Activated CD4-positive, alpha-beta T cell treated with anti-CD3 and anti-CD28 coated beads, Interleukin-2, amount 50 U/mL, for 48 hours (primary cell): Measurements from ENCODE around the gene CSF1.

Experiments used
- DNase-seq, 2 experiments: peaks; one replicate each; pipeline ENCODE4 v3.0.0-alpha.2; 2020

CSF1 gene

GRCh38 chr1:109882288-109883245 lies 28.1 kb upstream of the CSF1 start:
- no peak for DNase-seq

GRCh38 chr1:109883248-109883955 lies 27.2 kb upstream of the CSF1 start:
- DNase-seq, result no peak

- no peak for DNase-seq
Observed at GRCh38 chr1:109884242-109884891, 26.3 kb upstream of the CSF1 start.

GRCh38 chr1:109885589-109885988 lies 25.1 kb upstream of the CSF1 start:
- no peak for DNase-seq

- DNase-seq, result no peak
Observed at GRCh38 chr1:109886827-109887226, 23.8 kb upstream of the CSF1 start.

- DNase-seq, result no peak
Observed at GRCh38 chr1:109887271-109887670, 23.4 kb upstream of the CSF1 start.

GRCh38 chr1:109887884-109888283 lies 22.8 kb upstream of the CSF1 start:
- no peak for DNase-seq

- DNase-seq, result no peak
Observed at GRCh38 chr1:109889094-109889493, 21.6 kb upstream of the CSF1 start.

- DNase-seq, result peak; percentile 73 to 76
Observed at GRCh38 chr1:109890115-109890953, 20.3 kb upstream of the CSF1 start.

GRCh38 chr1:109891930-109892329 lies 18.7 kb upstream of the CSF1 start:
- no peak for DNase-seq

GRCh38 chr1:109892561-109893368 lies 17.9 kb upstream of the CSF1 start:
- no peak for DNase-seq

- no peak for DNase-seq
Observed at GRCh38 chr1:109893532-109894171, 17.0 kb upstream of the CSF1 start.

- DNase-seq, result no peak
Observed at GRCh38 chr1:109894823-109895719, 15.6 kb upstream of the CSF1 start.

- DNase-seq, result no peak
Observed at GRCh38 chr1:109895720-109896504, 14.7 kb upstream of the CSF1 start.

GRCh38 chr1:109896681-109897080 lies 14.0 kb upstream of the CSF1 start:
- DNase-seq, result no peak

- DNase-seq, result no peak
Observed at GRCh38 chr1:109897259-109897955, 13.2 kb upstream of the CSF1 start.

GRCh38 chr1:109898842-109899241 lies 11.8 kb upstream of the CSF1 start:
- DNase-seq, result no peak

GRCh38 chr1:109901141-109901523 lies 9.5 kb upstream of the CSF1 start:
- no peak for DNase-seq
